ENCODE measurements around the gene SRSF10. TPM values are rescaled to one million over a fixed set of nuclear protein-coding genes. Genes with fewer than 3 reads are reported as not detected.

SRSF10 gene
- 84.9 to 96.1 TPM (median 92.9 TPM) in 5 replicates for total RNA-seq (2022; extraction: Qiagen RNA extraction)

DNA sequence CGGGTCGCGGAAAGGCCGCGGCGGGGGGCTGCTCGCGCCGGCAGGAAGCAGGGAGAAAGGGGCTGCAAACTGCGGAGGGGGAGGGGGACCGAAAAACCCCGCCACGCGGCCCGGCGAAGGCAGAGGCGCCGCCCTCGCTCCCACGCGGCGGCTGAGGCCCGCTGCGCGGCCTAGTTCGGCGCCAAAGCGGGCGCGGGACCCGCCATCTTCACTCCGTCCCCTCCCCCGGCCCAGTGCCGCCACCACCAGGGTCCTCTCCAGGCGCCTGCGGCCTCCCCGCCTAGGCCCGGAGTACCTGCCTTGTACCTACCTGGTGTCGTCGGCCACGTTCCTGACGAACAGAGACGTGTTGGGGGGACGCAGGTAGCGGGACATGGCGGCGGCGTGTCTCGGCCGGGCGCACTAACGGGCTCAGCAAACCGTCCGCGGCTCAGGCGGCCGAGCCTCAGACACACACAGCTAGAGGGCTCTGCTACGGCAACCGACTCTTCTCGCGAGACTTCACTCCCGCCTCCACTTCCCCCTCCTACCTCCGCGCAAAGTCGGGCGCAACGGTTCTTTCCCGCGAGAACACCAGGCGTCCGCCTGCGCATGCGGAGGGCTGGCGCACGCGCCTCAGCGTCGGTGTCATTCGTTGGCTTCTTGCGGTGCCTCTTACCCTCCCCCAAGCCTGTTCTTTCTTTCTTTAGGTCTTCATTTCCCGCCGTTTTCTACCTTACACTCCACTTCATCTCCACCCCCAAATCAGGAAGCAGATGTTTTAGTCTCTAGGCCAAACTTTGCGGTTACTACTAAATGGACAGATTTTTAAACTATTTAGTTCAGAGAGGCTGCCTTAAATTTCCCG lies at the start of gene SRSF10:
Gene SRSF10 (minus strand): TSS at position 447 of the 847 bp plus-strand sequence. CDS start 72 bp downstream, at position 375.

GRCh38 chr1:23959461-23960290 lies 20.5 kb downstream of the SRSF10 start, which contains the start of gene PNRC2:
TSS of gene PNRC2 (plus strand) at chr1:23959828. CDS start at chr1:23961458, 1,630 bp downstream.

Other genes with a start within 250 kb of the SRSF10 start
- 26.1 to 31.0 TPM (median 27.8 TPM) in 5 replicates for gene ELOA, start 236.9 kb downstream of the SRSF10 start, total RNA-seq (2022; extraction: Qiagen RNA extraction)
- gene PITHD1, start 201.9 kb downstream of the SRSF10 start, total RNA-seq (2022; extraction: Qiagen RNA extraction) = 29.8 to 36.1 TPM (median 31.5 TPM) in 5 replicates
- 54.7 to 57.9 TPM (median 55.0 TPM) in 5 replicates for gene LYPLA2, start 189.2 kb downstream of the SRSF10 start, total RNA-seq (2022; extraction: Qiagen RNA extraction)
- 69.6 to 81.9 TPM (median 76.4 TPM) in 5 replicates for gene GALE, start 179.6 kb downstream of the SRSF10 start, total RNA-seq (2022; extraction: Qiagen RNA extraction)
- gene HMGCL, start 154.9 kb downstream of the SRSF10 start, total RNA-seq (2022; extraction: Qiagen RNA extraction) = 12.1 to 14.9 TPM (median 13.5 TPM) in 5 replicates
- 9.4 to 11.7 TPM (median 9.9 TPM) in 5 replicates for gene FUCA1, start 112.0 kb downstream of the SRSF10 start, total RNA-seq (2022; extraction: Qiagen RNA extraction)
- not detected in 5 replicates for gene CNR2, start 67.0 kb downstream of the SRSF10 start, total RNA-seq (2022; extraction: Qiagen RNA extraction)
- 29.3 to 35.6 TPM (median 33.0 TPM) in 5 replicates for gene PNRC2, start 20.5 kb downstream of the SRSF10 start, total RNA-seq (2022; extraction: Qiagen RNA extraction)
- gene MYOM3, start 131.8 kb upstream of the SRSF10 start, total RNA-seq (2022; extraction: Qiagen RNA extraction) = 6.2 to 8.2 TPM (median 6.6 TPM) in 5 replicates
- gene IL22RA1, start 162.8 kb upstream of the SRSF10 start, total RNA-seq (2022; extraction: Qiagen RNA extraction) = 6.2 to 7.9 TPM (median 7.2 TPM) in 5 replicates
- gene IFNLR1, start 207.0 kb upstream of the SRSF10 start, total RNA-seq (2022; extraction: Qiagen RNA extraction) = 0.85 to 1.4 TPM (median 1.1 TPM) in 5 replicates

Measured in A549 treated with Mapracorat at 1 μM for 4 hours (cell line).